Middle frontal gyrus (tissue), 1 donor: Measurements from ENCODE around the gene SDHAF2.
"Not testable (repeated sequence)": the region's sequence is repeated elsewhere in the genome, so short reads cannot be mapped to it uniquely, and the experiment has no call there.

Experiments used
- DNase-seq: peaks from one replicate; pipeline ENCODE4 v3.0.0-alpha.2; 2015; ENCODE audit warnings: low spot score; ENCODE audit errors: extremely low spot score

SDHAF2 gene

DNA sequence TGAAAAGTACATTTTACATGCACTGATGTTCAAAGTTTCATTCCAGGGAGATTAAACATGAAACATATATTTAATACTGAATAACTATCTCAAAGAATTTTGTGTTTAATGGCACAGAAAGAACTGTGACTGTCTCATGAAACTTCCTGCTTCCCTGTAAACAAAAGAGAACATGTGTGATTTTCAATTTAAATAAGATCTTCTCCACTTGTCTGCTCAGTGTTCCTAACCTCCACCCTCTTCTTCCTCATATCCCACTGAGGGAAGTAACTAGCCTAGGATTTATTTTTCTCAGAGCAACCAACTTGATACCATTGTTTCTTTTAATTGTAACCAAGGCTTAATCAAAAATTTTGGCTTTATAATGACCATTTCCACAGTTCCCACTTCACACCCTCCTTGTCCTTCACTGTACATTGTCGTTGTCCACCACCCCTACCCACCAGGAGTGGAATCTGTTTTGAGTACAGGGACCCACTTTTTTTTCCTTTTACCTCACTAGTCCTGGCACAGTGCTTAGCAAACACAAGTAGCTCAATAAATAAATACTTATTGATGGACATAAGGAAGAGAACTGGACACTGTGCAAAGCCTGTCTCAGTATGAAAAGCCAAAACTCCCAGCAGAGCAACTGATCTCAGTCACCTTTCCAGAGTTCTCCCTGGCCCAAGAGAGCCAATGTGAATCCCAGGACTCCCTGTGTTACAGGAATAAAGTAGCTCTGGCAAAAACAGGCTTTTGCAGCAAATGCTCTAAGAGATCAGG lies 4.4 kb upstream of the SDHAF2 start:
- DNase-seq: no peak

DNA sequence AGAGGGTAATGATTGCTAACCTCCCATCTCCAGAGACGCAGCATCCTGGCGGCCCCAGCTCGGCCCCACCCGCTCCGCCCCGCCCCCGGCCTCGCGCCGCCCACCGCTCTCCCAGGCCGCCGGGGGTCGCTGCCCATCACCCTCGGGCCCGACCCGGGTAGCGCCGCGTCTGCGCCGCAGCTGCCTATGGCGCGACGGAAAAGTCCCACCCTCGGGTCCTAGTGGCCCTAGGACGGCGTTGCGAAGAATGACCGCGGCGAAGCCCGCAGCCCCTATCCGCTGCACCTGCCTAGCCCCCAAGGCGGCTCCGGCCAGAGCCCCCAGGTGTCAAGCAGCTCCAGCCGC lies 606 bp upstream of the SDHAF2 start:
- no peak for DNase-seq

GRCh38 chr11:61430839-61431238 lies 915 bp downstream of the SDHAF2 start:
- DNase-seq: not testable (repeated sequence)

DNA sequence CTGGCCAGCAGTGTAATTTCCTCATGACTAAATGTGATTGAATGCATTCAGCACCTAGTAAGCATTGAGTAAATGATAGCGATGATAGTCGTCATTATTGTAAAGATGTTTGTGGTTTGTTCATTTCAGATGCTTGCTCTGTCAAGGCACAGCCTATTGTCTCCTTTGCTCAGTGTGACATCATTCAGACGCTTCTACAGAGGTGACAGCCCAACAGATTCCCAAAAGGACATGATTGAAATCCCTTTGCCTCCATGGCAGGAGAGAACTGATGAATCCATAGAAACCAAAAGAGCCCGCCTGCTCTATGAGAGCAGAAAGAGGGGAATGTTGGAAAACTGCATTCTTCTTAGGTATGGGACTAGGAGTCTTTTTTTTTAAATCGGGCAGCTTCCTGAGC lies 7.6 kb downstream of the SDHAF2 start:
- no peak for DNase-seq

DNA sequence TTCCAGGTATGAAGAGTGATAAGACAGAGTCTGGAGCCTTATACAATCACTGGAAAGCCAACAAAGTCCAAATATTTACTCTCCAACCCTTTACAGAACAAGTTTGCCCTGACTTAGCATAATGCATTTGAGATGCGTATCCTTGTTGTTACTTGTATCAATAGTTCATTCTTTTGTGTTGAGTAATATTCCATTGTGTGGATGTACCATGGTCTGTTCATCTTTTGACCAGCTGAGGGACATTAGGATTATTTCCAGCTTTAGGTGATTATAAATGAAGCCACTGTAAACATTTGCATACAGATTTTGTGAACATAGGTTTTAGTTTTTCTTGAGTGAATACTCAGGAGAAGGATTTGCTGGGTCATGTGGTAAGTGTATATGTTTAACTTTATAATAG lies 9.7 kb downstream of the SDHAF2 start:
- DNase-seq: no peak

GRCh38 chr11:61442616-61443015 lies 12.7 kb downstream of the SDHAF2 start:
- no peak for DNase-seq

DNA sequence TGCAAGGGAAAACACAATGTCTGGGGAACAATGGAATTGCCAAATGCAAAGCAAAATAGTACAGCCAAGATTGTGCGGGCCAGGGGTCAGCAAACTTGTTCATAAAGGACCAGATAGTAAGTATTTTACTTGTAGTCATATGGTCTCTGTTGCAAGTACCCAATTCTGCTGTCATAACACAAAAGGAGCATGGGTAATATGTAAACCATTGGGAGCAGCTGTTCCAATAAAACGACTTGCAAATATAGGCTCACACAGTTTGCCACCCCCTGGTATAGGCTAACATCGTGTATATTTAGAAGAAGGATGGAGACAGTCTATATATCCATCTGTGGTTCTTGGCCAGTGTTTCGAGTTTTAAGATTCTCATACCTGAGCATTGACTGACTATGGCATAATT lies 15.6 kb downstream of the SDHAF2 start:
- DNase-seq: no peak

- peak; percentile 91 for DNase-seq
Measured at GRCh38 chr11:61446211-61446651, 16.3 kb downstream of the SDHAF2 start.

DNA sequence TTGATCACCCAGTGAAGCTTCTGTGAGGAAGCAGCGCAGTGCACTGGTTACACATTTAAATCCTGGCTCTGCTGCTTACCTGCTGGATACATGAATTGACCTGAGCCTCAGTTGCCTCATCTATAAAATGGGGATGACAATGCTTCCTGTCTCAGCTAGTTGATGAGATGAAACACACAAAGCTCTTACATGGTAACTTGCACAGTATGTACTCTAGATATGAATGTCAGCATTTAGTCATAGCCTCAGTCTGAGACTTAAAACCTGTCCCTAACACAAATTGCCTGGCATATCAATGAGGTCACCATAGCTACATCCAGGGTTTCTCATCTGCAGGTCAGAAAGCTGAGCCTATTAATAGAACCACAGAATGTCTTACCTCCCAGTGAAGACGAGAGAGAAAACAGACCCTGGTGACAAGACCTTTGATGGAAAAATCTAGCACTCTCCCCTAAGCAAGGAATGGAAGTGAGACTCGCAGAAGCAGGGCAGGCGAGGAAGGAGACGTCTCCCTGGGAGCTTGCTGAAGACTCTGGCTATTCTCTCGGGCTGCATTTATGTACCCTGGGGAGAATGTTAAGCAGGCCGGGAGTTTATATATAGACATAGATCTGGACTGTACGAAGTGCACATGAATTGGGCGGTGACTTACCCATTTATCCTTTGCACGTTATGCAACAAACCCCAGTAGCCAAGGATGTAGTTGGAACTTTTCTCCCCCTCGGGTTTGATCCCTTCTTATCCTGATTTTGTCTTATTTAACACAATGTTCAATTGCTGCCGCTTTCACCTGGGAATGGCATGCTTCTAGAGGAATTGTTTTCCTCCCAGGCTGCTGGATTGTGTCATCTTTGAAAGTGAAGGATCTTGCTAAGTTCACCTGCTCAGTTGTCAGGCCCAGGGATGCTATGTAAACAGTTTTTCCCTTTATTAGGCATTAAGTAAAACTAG lies 18.0 kb downstream of the SDHAF2 start:
- DNase-seq: no peak

- no peak for DNase-seq
Measured at GRCh38 chr11:61448552-61448927, 18.6 kb downstream of the SDHAF2 start.

- DNase-seq: no peak
Measured at GRCh38 chr11:61452825-61453224, 22.9 kb downstream of the SDHAF2 start.

GRCh38 chr11:61453695-61454094 lies 23.8 kb downstream of the SDHAF2 start:
- no peak for DNase-seq

- DNase-seq: no peak
Measured at GRCh38 chr11:61454520-61454919, 24.6 kb downstream of the SDHAF2 start.

- DNase-seq: no peak
Measured at GRCh38 chr11:61460474-61460881, 30.6 kb downstream of the SDHAF2 start.

DNA sequence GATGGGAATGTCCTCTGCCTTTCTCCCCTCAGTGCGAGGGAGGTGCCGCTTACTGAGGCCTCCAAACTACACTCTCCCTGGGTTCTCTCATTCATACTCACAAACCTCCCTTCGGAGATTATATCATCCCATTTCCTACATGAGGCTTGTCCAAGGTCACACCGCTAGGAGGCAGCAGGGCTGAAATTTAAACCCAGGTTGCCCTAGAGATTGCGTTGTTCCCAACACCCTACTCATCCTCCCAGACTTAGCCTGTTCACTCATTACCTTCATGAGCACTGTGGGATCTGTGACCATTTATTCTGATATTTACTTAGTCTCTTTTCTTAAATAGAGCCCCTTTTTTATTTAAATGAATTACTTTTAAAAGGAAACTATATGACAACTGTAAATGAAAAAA lies 31.1 kb downstream of the SDHAF2 start:
- DNase-seq: no peak

DNA sequence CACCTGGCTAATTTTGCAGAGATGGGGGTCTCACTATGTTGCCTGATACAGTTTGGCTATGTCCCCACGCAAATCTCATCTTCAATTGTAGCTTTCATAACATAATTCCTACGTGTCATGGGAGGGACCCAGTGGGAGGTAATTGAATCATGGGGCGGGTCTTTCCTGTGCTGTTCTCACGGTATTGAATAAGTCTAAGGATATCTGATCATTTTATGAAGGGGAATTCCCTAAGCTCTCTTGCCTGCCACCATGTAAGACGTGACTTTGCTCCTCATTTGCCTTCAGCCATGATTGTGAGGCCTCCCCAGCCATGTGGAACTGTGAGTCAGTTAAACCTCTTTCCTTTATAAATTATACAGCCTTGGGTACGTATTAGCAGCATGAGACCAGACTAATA lies 37.7 kb downstream of the SDHAF2 start:
- DNase-seq: not testable (repeated sequence)

- no peak for DNase-seq
Measured at GRCh38 chr11:61468002-61468401, 38.1 kb downstream of the SDHAF2 start.

GRCh38 chr11:61472282-61472681 lies 42.4 kb downstream of the SDHAF2 start:
- DNase-seq: no peak

DNA sequence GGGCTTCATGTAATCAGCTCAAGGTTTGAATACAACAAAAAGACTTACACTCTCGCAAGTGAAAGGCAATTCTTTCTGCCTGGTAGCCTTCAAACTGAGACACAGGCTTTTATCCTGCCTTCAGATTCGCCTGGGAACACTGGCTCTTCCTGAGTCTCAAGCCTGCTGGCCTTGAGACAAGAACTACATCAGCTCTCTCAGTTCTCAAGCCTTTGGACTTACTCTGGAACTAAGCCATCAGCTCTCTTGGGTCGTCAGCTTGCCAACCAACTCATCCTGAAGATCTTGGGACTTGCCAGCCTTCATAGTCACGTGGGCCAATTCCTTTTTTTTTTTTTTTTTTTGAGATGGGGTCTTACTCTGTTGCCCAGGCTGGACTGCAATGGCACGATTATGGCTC lies 42.9 kb downstream of the SDHAF2 start:
- DNase-seq: no peak

GRCh38 chr11:61473370-61474012 lies 43.6 kb downstream of the SDHAF2 start:
- no peak for DNase-seq

DNA sequence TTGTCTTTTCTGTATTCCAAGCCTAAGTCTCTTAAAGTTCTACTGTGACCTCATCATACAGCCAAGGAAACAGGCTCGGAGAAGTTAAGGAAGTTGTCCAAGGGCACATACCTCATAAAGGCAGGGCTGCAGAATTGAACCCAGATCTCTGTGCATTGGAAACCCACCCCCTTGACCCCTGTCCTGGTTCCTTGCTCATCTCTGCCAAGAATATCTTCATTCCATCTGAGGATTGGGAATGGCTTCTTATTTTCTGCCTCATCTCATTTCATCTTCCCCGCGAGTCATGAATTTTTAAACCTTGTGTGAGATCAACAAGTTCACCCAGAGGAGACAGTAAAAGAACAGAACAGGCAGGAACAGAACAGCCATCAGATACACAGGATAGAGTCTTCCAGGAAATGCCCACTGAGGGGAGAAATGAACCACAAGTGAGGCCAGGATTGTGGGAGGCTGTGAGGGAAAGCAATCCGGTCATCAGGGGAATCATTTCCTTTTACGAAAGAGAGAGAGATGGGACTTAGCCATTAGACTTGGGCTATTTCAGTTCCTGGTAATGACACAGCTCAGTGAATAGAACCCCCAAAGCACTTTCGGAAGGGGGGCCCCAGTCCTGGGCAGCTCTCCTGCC lies 44.2 kb downstream of the SDHAF2 start:
- no peak for DNase-seq

GRCh38 chr11:61475433-61475832 lies 45.5 kb downstream of the SDHAF2 start:
- DNase-seq: no peak
